GM12873 (cell line): ENCODE measurements around the gene DPH7.

Experiments
- CTCF ChIP-seq: IDR thresholded peaks from 2 replicates; pipeline ENCODE4 v1.5.1; 2012; ENCODE audit warnings: low read depth, mild to moderate bottlenecking, moderate library complexity, low read length, control low read depth; ENCODE audit not compliant: insufficient read depth; ENCODE audit errors: missing control alignments

Gene DPH7

GRCh38 chr9:137582286-137582860 is 3.6 kb upstream of the DPH7 start:
- peak; percentile 39 for TF ChIP-seq CTCF

- no peak for TF ChIP-seq CTCF
Measured at GRCh38 chr9:137581361-137582285, 2.9 kb upstream of the DPH7 start.

- no peak for TF ChIP-seq CTCF
Measured at GRCh38 chr9:137580954-137581322, 2.2 kb upstream of the DPH7 start.

- TF ChIP-seq CTCF: no peak
Measured at GRCh38 chr9:137580209-137580953, 1.7 kb upstream of the DPH7 start.

GRCh38 chr9:137579259-137579604 is 507 bp upstream of the DPH7 start:
- no peak for TF ChIP-seq CTCF

- TF ChIP-seq CTCF: no peak
Measured at GRCh38 chr9:137575716-137576411, 2.9 kb downstream of the DPH7 start.

- no peak for TF ChIP-seq CTCF
Measured at GRCh38 chr9:137575364-137575715, 3.4 kb downstream of the DPH7 start.
